SH-SY5Y (cell line): ENCODE measurements around the gene NRN1L.

Source experiments
- GATA2 ChIP-seq: IDR thresholded peaks from 2 replicates; pipeline ENCODE4 v1.6.1; 2011; ENCODE audit warnings: mild to moderate bottlenecking, low read depth, low read length
- GATA3 ChIP-seq: IDR thresholded peaks from 2 replicates; pipeline ENCODE4 v1.6.1; 2011; ENCODE audit warnings: low read depth, mild to moderate bottlenecking, low read length, moderate library complexity

The NRN1L gene

GRCh38 chr16:67885545-67885944, 860 bp downstream of the NRN1L start:
- TF ChIP-seq GATA2 (no peak), GATA3 (no peak)

DNA sequence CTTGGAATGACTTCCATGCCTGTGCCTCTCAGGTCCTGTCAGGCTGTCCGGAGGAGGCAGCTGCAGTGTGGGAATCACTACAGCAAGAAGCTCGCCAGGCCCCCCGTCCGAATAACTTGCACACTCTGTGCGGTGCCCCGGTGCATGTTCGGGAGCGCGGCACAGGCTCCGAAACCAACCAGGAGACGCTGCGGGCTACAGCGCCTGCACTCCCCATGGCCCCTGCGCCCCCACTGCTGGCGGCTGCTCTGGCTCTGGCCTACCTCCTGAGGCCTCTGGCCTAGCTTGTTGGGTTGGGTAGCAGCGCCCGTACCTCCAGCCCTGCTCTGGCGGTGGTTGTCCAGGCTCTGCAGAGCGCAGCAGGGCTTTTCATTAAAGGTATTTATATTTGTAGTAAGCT, 1.3 kb downstream of the NRN1L start:
- no peak for TF ChIP-seq GATA3
- no peak for TF ChIP-seq GATA2

- TF ChIP-seq GATA2: no peak
- no peak for TF ChIP-seq GATA3
Measured at GRCh38 chr16:67886387-67886786, 1.7 kb downstream of the NRN1L start.

DNA sequence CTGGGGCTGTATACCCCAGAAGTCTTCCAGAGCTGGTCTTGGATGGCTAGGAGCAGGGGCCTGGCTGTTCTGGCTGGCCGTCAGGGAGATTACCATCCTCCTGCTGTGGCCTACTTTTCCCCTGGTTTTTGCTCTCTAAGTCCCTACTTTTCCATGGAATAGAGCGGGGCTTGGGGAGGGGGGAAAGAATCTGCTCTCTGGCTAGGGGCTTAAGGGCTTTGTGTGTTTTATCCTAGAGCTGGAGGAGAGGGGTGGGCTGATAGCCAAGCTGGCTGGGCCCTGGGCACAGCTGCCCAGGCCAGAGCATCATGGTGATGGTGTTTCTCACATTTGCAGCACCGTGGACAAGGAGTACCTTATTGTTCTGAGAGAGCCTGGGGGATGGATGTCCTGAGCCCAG, 3.6 kb downstream of the NRN1L start:
- TF ChIP-seq GATA2 (no peak), GATA3 (no peak)

- TF ChIP-seq GATA3 (no peak), GATA2 (no peak)
Measured at GRCh38 chr16:67892375-67892774, 7.7 kb downstream of the NRN1L start.

GRCh38 chr16:67892899-67893742, 8.4 kb downstream of the NRN1L start, which contains the start of gene PSKH1:
TSS of gene PSKH1 (plus strand) at chr16:67893254. CDS start at chr16:67908750, 15,496 bp downstream.
- TF ChIP-seq GATA3 (no peak), GATA2 (no peak)

- no peak for TF ChIP-seq GATA2
- no peak for TF ChIP-seq GATA3
Measured at GRCh38 chr16:67893743-67894399, 9.2 kb downstream of the NRN1L start.

GRCh38 chr16:67897231-67897630, 12.5 kb downstream of the NRN1L start:
- no peak for TF ChIP-seq GATA3
- no peak for TF ChIP-seq GATA2

DNA sequence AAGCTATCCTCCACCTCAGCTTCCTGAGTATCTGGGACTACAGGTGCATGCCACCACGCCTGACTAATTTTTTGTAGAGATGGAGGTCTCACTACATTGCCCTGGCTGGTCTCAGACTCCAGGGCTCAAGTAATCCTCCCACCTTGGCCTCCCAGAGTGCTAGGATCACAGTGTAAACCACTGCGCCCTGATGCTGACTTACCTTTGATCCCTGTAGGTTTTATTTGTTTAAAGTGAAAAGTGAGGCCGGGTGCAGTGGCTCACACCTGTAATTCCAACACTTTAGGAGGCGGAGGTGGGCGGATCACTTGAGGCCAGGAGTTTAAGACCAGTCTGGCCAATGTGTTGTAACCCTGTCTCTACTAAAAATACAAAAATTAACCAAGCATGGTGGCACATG, 17.0 kb downstream of the NRN1L start:
- TF ChIP-seq GATA2 (no peak), GATA3 (no peak)

- no peak for TF ChIP-seq GATA2
- TF ChIP-seq GATA3: no peak
Measured at GRCh38 chr16:67902831-67903230, 18.1 kb downstream of the NRN1L start.

GRCh38 chr16:67907397-67908180, 22.9 kb downstream of the NRN1L start:
- TF ChIP-seq GATA3: no peak
- no peak for TF ChIP-seq GATA2

DNA sequence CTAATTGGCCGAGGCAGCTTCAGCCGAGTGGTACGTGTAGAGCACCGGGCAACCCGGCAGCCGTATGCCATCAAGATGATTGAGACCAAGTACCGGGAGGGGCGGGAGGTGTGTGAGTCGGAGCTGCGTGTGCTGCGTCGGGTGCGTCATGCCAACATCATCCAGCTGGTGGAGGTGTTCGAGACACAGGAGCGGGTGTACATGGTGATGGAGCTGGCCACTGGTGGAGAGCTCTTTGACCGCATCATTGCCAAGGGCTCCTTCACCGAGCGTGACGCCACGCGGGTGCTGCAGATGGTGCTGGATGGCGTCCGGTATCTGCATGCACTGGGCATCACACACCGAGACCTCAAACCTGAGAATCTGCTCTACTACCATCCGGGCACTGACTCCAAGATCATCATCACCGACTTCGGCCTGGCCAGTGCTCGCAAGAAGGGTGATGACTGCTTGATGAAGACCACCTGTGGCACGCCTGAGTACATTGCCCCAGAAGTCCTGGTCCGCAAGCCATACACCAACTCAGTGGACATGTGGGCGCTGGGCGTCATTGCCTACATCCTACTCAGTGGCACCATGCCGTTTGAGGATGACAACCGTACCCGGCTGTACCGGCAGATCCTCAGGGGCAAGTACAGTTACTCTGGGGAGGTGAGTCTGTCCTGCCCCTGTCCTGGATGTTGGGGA, 24.5 kb downstream of the NRN1L start:
- TF ChIP-seq GATA3 (no peak), GATA2 (no peak)

DNA sequence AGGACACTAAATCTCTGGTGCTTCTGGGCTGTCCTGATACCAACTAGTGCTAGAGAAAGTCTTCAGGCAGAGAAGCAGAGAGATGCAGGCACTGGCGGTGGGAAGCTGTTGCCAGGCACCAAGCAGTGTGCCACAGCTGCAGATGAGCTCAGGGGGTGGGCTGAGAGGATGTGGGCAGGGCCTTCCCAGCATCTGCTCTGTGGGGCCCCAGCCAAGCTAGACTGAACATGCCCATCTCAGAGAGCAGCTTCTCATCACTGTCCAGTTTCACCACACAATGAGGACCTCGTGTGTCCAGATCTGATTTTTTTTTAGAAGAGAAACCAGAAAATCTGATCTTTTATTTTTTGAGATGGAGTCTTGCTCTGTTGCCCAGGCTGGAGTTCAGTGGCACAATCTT, 25.5 kb downstream of the NRN1L start:
- TF ChIP-seq GATA3: no peak
- TF ChIP-seq GATA2: no peak

DNA sequence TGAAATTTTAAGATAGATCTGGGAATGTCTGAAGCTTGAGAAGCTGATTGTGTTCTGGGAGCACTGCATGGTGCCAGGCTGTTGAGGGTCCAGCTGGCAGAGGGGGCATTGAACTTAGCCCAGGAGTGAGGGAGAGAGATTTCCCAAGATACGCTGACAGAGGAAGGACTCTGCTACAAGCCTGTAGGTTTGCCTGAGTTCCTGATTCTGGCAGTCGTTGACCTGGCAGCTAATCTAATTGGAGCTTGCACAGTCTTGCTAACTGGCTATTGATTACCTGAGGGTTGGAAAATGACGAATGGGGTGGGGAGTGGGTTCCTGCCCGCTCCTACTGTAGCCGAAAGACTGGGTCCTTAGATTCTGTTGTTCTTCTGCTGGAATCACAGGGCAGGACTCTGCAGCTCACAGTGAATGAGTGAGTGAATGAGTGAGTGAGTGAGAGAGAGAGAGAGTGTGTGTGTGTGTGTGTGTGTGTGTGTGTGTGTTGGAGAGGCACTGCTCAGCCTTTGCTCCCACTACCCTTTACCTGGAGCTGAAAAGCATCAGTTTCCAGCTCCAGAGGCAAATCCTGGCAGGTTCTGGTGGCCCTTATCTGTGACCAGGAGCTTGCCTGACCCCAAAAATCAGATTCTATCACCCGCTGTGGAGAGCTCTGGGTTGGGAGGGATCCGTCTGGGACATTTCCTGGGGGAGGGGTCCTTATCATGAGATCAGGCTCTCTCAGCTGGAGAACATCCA, 30.2 kb downstream of the NRN1L start:
- TF ChIP-seq GATA2: peak; percentile 97
- TF ChIP-seq GATA3: no peak
